ENCODE results near the gene KCNG2.

The KCNG2 gene

GRCh38 chr18:79786304-79786703 lies 11.4 kb upstream of the KCNG2 start:
- no peak for DNase-seq

- no peak for DNase-seq
Observed at GRCh38 chr18:79786786-79787526, 10.8 kb upstream of the KCNG2 start.

GRCh38 chr18:79787527-79787864 lies 10.2 kb upstream of the KCNG2 start:
- no peak for DNase-seq

GRCh38 chr18:79787865-79788733 lies 9.6 kb upstream of the KCNG2 start:
- DNase-seq, result no peak

GRCh38 chr18:79788734-79789085 lies 9.0 kb upstream of the KCNG2 start:
- DNase-seq, result no peak

- DNase-seq, result no peak
Observed at GRCh38 chr18:79789091-79789891, 8.4 kb upstream of the KCNG2 start.

- no peak for DNase-seq
Observed at GRCh38 chr18:79789901-79790890, 7.5 kb upstream of the KCNG2 start.

GRCh38 chr18:79790996-79791972 lies 6.5 kb upstream of the KCNG2 start:
- no peak for DNase-seq

GRCh38 chr18:79792096-79792987 lies 5.4 kb upstream of the KCNG2 start:
- no peak for DNase-seq

GRCh38 chr18:79792988-79793355 lies 4.8 kb upstream of the KCNG2 start:
- no peak for DNase-seq

GRCh38 chr18:79794846-79795245 lies 2.9 kb upstream of the KCNG2 start:
- no peak for DNase-seq

GRCh38 chr18:79795446-79795845 lies 2.3 kb upstream of the KCNG2 start:
- DNase-seq, result no peak

GRCh38 chr18:79796016-79796415 lies 1.7 kb upstream of the KCNG2 start:
- no peak for DNase-seq

GRCh38 chr18:79796531-79797405 lies 970 bp upstream of the KCNG2 start:
- DNase-seq, result no peak

- no peak for DNase-seq
Observed at GRCh38 chr18:79798346-79798998, 734 bp downstream of the KCNG2 start.

GRCh38 chr18:79798999-79799370 lies 1.2 kb downstream of the KCNG2 start:
- no peak for DNase-seq

- DNase-seq, result no peak
Observed at GRCh38 chr18:79799619-79800370, 2.1 kb downstream of the KCNG2 start.
